CD4-positive, alpha-beta T cell treated with Interleukin-1 beta for 1 hour (primary cell): ENCODE results near the gene TMEM147.
"Not testable (repeated sequence)": the region's sequence is repeated elsewhere in the genome, so short reads cannot be mapped to it uniquely, and the experiment has no call there.

Source experiments
- DNase-seq, 2 donors: peaks; one replicate each; pipeline ENCODE4 v3.0.0-alpha.2; 2020 to 2022

Gene TMEM147

DNA sequence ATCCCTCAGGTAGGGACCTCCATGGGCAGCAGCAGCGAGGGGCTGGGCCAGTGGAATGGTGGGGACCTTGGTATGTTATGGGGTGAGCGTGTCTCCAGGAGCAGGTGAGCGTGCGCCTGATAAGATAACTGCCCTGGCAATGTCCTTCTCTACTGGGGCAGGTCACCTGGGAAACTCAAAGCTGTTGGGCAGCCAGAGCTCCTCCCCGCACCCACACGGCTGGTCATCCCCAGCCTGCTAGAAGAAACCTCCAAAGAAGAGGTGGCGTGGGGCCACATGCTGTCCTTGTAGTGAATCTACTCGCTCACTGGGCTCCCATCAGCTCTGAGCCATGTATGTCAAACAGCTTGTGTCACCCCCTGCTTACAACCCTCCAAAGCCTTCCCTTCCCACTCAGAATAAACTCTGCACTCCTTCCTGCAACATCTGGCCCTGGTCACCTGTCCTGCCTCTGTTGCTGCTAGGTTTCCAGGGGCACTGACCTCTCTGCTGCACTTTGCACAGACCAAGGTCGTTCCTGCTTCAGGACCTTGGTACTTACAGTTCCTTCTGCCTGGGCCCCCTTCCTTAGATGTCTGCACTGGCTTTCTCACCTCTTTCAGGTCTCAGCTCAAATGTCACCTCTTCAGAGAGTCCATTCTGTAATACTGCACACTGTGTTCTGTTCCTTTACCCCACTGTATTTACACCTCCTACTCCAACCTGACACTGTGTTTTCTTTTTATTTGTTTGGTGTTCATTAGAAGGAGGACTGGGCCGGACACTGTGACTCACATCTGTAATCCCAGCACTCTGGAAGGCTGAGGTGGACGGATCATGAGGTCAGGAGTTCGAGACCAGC, 19.8 kb downstream of the TMEM147 start:
- no peak for DNase-seq

DNA sequence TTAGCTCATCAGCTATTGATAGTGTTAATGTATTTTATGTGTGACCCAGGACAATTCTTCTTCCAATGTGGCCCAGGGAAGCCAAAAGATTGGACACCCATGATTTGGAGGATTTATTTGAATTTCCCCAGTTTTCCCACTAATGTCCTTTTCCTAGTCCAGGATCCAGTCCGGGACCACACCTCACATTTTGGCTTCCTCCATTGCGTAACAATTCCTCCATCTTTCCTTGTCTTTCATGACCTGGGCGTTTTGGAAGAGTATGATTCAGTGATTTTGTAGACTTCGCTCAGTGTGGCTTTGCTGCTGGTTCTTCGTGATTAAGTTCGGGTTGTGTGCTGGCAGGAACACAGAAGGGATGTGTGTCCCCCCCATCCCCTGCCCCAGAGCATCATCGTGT, 21.3 kb downstream of the TMEM147 start:
- no peak for DNase-seq

DNA sequence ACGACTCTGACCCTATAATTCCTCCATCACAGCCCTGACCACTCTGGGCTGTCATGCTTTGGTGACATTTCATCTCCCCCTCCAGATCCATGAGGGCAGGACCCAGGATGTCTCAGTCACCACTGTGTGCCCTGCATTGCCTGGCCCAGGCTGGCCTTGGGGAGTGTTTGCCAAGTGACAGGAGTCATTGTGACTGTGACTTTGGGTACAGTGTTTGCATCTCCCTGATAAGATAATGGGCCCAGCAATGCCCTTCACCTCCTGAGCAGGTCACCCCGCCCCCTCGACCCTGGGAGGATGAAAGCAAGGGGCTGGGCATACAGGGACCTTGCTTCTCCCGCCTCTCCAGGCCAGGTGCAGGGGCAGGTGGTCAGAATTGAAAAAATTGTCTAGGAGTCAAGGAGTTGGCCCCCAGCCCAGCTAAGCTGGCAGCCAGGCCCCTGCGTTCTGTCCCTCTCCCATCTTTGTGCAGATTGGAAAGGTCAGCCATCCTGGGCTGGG, 23.9 kb downstream of the TMEM147 start:
- DNase-seq, result no peak

DNA sequence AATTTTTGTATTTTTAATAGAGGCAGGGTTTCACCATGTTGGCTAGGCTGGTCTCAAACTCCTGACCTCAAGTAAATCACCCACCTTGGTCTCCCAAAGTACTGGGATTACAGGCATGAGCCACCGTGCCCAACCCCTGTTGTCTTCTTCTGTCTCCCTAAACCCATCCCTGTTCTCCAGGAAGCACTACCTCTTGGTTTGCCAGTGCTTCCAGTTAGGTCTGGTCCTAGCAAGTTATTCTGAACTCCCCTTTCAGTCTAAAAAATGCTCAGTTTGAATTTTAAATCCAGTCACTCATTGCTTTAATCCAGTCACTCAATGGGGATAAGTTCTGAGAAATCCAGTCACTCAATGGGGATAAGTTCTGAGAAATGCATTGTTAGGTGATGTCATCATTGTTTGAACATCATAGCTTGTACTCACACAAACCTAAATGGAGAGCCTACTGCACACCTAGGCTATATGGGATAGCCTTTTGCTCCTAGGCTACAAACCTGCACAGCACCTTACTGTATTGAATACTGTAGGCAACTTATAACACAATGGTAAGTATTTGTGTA, 26.1 kb downstream of the TMEM147 start:
- DNase-seq, result no peak

DNA sequence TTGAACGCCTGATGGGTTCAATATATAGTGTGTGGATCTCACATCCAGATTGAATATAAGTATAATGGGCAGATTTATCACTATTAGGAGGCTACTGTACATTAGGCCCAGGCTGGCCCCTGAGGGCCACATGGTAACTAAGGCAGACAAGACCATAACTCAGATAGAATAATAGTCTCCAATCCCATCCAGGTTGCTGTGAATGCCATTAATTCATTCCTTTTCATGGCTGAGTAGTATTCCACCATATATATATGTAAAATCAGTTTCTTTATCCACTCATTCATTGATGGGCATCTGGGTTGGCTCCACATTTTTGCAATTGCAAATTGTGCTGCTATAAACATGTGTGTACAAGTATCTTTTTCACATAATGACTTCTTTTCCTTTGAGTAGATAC, 32.5 kb downstream of the TMEM147 start:
- no peak for DNase-seq

DNA sequence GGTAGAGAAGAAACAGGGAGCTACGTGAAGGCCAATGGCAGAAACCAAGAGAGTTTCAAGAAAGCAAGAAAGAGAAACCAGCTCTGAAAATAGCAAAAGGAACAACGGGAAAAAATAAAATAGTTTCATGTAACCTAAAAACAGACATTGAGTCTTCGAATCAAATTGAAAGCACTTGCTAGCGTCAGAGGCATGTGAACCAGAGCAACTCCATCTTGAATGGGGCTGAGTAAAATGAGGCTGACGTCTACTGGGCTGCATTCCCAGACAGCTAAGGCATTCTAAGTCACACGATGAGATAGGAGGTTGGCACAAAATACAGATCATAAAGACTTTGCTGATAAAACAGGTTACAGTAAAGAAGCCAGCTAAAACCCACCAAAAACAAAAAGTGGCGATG, 33.3 kb downstream of the TMEM147 start:
- no peak for DNase-seq

DNA sequence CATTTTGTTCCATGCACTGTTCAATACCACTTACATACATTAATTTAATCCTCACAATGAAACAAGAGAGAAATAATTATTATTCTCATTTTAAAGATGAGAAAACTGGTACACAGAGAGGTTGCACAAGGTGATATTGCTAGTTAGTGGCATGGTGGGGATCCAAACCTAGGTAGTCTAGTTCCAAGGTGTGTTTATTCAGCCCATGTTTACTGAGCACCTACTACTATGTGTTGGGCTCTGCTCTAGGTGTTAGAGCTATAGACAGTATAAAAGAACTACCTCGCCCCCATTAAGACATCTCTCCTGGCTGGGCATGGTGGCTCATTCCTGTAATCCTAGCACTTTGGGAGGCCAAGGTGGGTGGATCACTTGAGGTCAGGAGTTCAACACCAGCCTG, 37.3 kb downstream of the TMEM147 start:
- no peak for DNase-seq

DNA sequence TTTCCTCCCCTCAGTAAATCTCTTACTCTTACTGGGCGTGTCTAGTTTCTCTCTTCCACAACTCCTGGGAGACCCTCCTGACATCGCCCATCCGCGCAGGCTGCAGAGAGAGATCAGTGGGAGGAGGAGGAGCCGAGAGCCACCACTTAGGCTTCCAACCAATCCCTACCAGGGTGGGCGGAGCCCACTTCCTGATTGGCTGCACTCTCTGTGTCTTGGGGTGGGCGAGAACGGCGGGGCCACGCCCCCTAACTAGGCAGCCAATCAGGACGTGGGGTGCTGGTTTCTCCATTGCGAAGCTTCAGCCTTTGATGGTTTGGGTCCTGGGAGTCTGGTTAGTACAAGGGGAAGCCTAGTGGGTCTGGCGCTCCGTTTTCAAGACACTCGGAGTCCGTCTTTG, 40.4 kb downstream of the TMEM147 start, which contains the start of gene PMIS2:
Gene PMIS2 (plus strand): TSS at position 326 of the 400 bp plus-strand sequence. CDS start 87 bp downstream, outside the sequence.
- peak in 1 of 2 donors; percentile 11 for DNase-seq

DNA sequence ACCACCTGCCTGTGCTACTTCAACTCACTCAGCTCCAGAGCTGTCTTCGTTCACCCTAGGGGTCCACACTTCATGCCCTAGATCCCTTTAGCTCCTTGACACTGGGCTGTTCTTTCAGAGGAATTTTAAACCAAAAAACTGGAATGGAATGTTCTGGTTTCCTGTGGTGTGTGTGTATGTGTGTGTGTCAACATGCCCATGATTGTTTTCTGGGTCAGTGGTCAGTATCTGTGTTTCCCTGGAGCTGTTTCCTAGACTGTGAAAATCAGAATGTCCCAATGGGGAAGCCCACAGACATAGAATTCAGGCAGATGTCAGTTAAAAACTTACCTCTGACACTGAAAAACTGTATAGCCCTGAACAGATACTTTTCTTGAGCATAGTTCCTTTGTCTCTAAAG, 41.9 kb downstream of the TMEM147 start:
- DNase-seq, result no peak

DNA sequence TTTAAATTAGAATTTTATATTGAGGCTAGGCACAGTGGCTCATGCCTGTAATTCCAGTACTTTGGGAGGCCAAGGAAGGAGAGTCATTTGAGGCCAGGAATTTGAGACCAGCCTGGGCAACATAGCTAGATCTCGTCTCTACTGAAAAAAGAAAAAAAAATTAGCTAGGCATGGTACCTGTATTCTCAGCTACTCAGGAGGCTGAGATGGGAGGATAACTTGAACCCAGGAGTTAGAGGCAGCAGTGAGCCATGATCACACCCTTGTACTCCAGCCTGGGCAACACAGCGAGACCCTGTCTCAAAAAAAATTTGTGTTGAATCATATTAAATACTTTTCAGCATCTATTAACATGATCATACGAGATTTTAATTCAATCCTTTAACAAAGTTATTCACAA, 45.4 kb downstream of the TMEM147 start:
- DNase-seq, result no peak

DNA sequence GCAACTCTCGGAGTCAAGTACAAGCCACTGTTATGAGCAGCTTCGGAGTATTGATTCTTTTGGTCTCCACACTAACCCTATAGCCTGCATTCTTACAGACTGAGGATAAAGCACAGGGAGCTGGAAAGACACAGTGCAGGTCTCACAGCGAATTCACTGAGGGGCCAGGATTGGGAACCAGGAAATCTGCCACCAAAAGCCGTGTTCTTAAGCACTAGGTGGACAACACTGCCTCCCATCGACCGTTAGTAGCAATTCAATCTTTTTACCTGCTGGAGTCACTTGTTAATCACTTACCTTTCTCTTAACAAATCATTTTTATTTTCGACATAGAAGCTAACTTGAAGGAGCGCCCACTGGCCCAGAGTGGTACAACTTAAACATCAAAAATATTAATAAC, 46.8 kb downstream of the TMEM147 start:
- peak; percentile 17 to 39 for DNase-seq

DNA sequence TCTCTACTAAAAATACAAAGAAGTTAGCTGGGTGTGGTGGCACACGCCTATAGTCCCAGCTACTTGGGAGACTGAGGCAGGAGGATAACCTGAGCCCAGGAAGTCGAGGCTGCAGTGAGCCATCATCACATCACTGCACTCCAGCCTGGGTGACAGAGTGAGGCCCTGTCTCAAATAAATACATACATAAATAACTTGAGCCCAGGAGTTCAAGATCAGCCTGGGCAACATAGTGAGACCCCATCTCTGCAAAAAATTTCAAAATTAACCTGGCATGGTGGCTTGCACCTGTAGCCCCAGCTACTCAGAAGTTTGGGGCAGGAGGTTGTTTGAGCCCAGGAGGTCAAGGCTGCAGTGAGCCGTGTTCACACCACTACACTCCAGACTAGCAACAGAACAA, 49.6 kb downstream of the TMEM147 start:
- not testable (repeated sequence) for DNase-seq

DNA sequence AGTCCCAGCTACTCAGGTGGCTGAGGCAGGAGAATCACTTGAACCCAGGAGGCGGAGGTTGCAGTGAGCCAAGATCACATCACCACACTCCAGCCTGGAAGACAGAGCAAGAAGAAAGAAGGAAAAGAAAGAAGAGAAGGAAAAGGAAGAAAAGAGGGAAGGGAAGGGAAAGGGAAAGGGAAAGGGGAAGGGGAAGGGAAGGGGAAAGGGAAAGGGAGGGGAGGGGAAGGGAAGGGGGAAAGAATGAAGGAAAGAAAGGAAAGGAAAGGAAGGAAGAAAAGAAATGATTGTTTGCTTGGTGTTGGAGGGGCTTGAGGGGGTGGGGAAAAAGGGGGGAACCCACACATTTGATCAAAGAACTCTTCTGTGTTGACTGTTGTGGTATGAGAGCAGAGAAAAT, 50.5 kb downstream of the TMEM147 start:
- no peak for DNase-seq

DNA sequence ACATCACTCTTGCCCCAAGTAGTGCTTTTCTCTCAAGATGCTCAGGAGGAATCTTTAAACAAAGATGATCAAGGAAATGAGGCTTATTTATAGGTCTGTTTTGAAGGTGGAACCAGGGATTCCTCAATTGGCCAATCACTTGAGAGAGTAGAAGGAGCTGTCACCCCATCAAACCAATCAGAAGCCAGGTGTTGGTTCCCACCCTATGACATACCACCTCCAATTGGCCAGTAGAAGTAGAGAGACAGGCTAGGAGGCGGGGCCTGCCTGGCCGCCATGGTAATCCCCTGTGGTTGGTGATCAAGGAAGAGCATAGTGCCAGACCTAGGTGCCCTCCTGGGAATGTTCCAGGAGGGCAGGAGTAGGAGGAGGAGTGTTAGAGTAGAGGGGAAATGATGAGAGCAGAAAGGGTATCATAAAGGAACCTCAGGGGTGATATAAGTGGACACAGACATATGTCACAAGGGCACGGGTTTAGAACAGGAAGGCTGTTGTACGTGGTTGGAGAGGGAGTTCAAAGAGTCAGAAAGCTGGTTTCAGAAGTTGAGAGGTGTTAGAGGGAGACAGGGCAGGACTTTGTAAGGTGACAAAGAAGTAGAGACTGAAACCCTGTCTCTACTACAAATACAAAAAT, 51.1 kb downstream of the TMEM147 start:
- DNase-seq, result no peak
